Thymus (tissue), 11 donors: ENCODE data around the gene AHCYL2. TPM values are rescaled to one million over a fixed set of nuclear protein-coding genes. Genes with fewer than 3 reads are reported as not detected.

Experiments used
- DNase-seq, 9 donors: peaks; one replicate each; pipeline ENCODE4 v3.0.0-alpha.2; 2013; ENCODE audit warnings: low spot score in 9 of 9, low read depth in 6 of 9, missing footprints in 1 of 9
- H3K27ac ChIP-seq, 2 donors: one replicate each; pipeline ENCODE4 v1.5.1; 2013; ENCODE audit warnings: control low read depth in 1 of 2, low read depth in 1 of 2, low read length in 1 of 2, mild to moderate bottlenecking in 1 of 2, moderate library complexity in 1 of 2
- H3K27me3 ChIP-seq, 2 donors: one replicate each; pipeline ENCODE4 v1.5.1; 2013; ENCODE audit warnings: low read length in 1 of 2; ENCODE audit not compliant: control insufficient read depth in 2 of 2, insufficient read depth in 1 of 2
- H3K36me3 ChIP-seq, 2 donors: one replicate each; pipeline ENCODE4 v1.5.1; 2013; ENCODE audit warnings: low read length in 1 of 2, mild to moderate bottlenecking in 1 of 2, moderate library complexity in 1 of 2; ENCODE audit not compliant: control insufficient read depth in 2 of 2, insufficient read depth in 2 of 2
- H3K4me1 ChIP-seq, 2 donors: one replicate each; pipeline ENCODE4 v1.5.1; 2013; ENCODE audit warnings: low read length in 2 of 2; ENCODE audit not compliant: control insufficient read depth in 2 of 2, insufficient read depth in 2 of 2
- H3K4me3 ChIP-seq, 2 donors: one replicate each; pipeline ENCODE4 v1.5.1; 2013; ENCODE audit warnings: low read length in 2 of 2, control low read depth in 1 of 2, mild to moderate bottlenecking in 1 of 2
- H3K9me3 ChIP-seq, 2 donors: one replicate each; pipeline ENCODE4 v1.5.1; 2013; ENCODE audit warnings: low read length in 1 of 2, mild to moderate bottlenecking in 1 of 2; ENCODE audit not compliant: control insufficient read depth in 2 of 2, insufficient read depth in 1 of 2
- WGBS: extraction: QIAGEN DNeasy Blood & Tissue Kit; methylation state at CpG from one replicate; pipeline ENCODE4 v1.1.7; 2013; 5-methylcytosine and 5-hydroxymethylcytosine counted together
- polyA plus RNA-seq: library from polyadenylated mRNA; stranded (reverse); fragments of 200-250 nt; gene quantifications from one replicate; pipeline ENCODE4 v1.2.3, GENCODE V29; 2013
- total RNA-seq: library from RNA; stranded (reverse); fragments of 120-200 nt; gene quantifications from one replicate; pipeline ENCODE4 v1.2.4, GENCODE V29; 2013
- donor health status: healthy.

The AHCYL2 gene
- total and polyA plus RNA-seq, 2 donors = 6.6 to 6.8 TPM

- Histone ChIP-seq H3K36me3 (peaks cover 0 to 8% of the 10 kb centered on the region in 2 donors), H3K4me1 (no peaks in the 10 kb centered on the region), H3K9me3 (no peaks in the 10 kb centered on the region), H3K27me3 (no peaks in the 10 kb centered on the region), H3K4me3 (no peak overlapping the region), H3K27ac (no peak overlapping the region)
- WGBS = 98% methylated on average over 4 of the region's 4 CpGs
- no peak for DNase-seq
These were observed 160.8 kb downstream of the AHCYL2 start for GRCh38 chr7:129385598-129385997.

- no peaks in the 10 kb centered on the region for H3K27me3 ChIP-seq
- no peak overlapping the region for H3K27ac ChIP-seq
- no peak overlapping the region for H3K4me3 ChIP-seq
- no peak for DNase-seq
- H3K9me3 ChIP-seq = no peaks in the 10 kb centered on the region
- no peaks in the 10 kb centered on the region for H3K4me1 ChIP-seq
- H3K36me3 ChIP-seq = peaks cover 0 to 11% of the 10 kb centered on the region in 2 donors
These were observed 161.7 kb downstream of the AHCYL2 start for GRCh38 chr7:129386506-129386905.

- Histone ChIP-seq H3K4me3 (no peak overlapping the region), H3K4me1 (no peaks in the 10 kb centered on the region), H3K36me3 (peaks cover 0 to 12% of the 10 kb centered on the region in 2 donors), H3K27me3 (no peaks in the 10 kb centered on the region), H3K9me3 (no peaks in the 10 kb centered on the region), H3K27ac (no peak overlapping the region)
- 93% methylated on average over 2 of the region's 2 CpGs for WGBS
- DNase-seq = no peak
These were observed 162.7 kb downstream of the AHCYL2 start for GRCh38 chr7:129387537-129387936.

- no peak overlapping the region for H3K4me3 ChIP-seq
- H3K27ac ChIP-seq = no peak overlapping the region
- WGBS = 97% methylated on average over 8 of the region's 8 CpGs
- DNase-seq = no peak
- no peaks in the 10 kb centered on the region for H3K4me1 ChIP-seq
- no peaks in the 10 kb centered on the region for H3K27me3 ChIP-seq
- peaks cover 0 to 12% of the 10 kb centered on the region in 2 donors for H3K36me3 ChIP-seq
- H3K9me3 ChIP-seq = no peaks in the 10 kb centered on the region
These were observed 163.7 kb downstream of the AHCYL2 start for GRCh38 chr7:129388333-129389098.

GRCh38 chr7:129389829-129390228 is 165.0 kb downstream of the AHCYL2 start:
- Histone ChIP-seq H3K27ac (no peak overlapping the region), H3K36me3 (peaks cover 0 to 12% of the 10 kb centered on the region in 2 donors), H3K4me1 (no peaks in the 10 kb centered on the region), H3K9me3 (no peaks in the 10 kb centered on the region), H3K4me3 (no peak overlapping the region), H3K27me3 (no peaks in the 10 kb centered on the region)
- WGBS = 98% methylated on average over 1 of the region's 1 CpG
- DNase-seq = no peak

- peaks cover 0 to 12% of the 10 kb centered on the region in 2 donors for H3K36me3 ChIP-seq
- no peaks in the 10 kb centered on the region for H3K4me1 ChIP-seq
- H3K9me3 ChIP-seq = no peaks in the 10 kb centered on the region
- no peak overlapping the region for H3K27ac ChIP-seq
- no peaks in the 10 kb centered on the region for H3K27me3 ChIP-seq
- DNase-seq = no peak
- no peak overlapping the region for H3K4me3 ChIP-seq
These were observed 165.5 kb downstream of the AHCYL2 start for GRCh38 chr7:129390314-129390713.

- Histone ChIP-seq H3K9me3 (no peaks in the 10 kb centered on the region), H3K36me3 (peaks cover 0 to 12% of the 10 kb centered on the region in 2 donors), H3K27ac (no peak overlapping the region), H3K27me3 (no peaks in the 10 kb centered on the region), H3K4me3 (no peak overlapping the region), H3K4me1 (no peaks in the 10 kb centered on the region)
- DNase-seq = no peak
- 98% methylated on average over 2 of the region's 2 CpGs for WGBS
These were observed 166.8 kb downstream of the AHCYL2 start for GRCh38 chr7:129391546-129392171.

- Histone ChIP-seq H3K4me3 (no peak overlapping the region), H3K36me3 (peaks cover 0 to 12% of the 10 kb centered on the region in 2 donors), H3K9me3 (no peaks in the 10 kb centered on the region), H3K27ac (no peak overlapping the region), H3K27me3 (no peaks in the 10 kb centered on the region), H3K4me1 (no peaks in the 10 kb centered on the region)
- DNase-seq = no peak
- WGBS = 97% methylated on average over 2 of the region's 2 CpGs
These were observed 168.4 kb downstream of the AHCYL2 start for GRCh38 chr7:129393255-129393654.

- H3K27me3 ChIP-seq = no peaks in the 10 kb centered on the region
- H3K4me3 ChIP-seq = no peak overlapping the region
- over 99% methylated on average over 4 of the region's 4 CpGs for WGBS
- DNase-seq = no peak
- H3K4me1 ChIP-seq = no peaks in the 10 kb centered on the region
- no peaks in the 10 kb centered on the region for H3K9me3 ChIP-seq
- peaks cover 0 to 12% of the 10 kb centered on the region in 2 donors for H3K36me3 ChIP-seq
- H3K27ac ChIP-seq = no peak overlapping the region
These were observed 169.3 kb downstream of the AHCYL2 start for GRCh38 chr7:129394101-129394500.
